Measurements from ENCODE around the gene SNX32. TPM values are rescaled to one million over a fixed set of nuclear protein-coding genes. Genes with fewer than 3 reads are reported as not detected.

Gene SNX32
- total RNA-seq, 4 donors from 2014 or later, result 0.45 TPM; not detected in 3

DNA sequence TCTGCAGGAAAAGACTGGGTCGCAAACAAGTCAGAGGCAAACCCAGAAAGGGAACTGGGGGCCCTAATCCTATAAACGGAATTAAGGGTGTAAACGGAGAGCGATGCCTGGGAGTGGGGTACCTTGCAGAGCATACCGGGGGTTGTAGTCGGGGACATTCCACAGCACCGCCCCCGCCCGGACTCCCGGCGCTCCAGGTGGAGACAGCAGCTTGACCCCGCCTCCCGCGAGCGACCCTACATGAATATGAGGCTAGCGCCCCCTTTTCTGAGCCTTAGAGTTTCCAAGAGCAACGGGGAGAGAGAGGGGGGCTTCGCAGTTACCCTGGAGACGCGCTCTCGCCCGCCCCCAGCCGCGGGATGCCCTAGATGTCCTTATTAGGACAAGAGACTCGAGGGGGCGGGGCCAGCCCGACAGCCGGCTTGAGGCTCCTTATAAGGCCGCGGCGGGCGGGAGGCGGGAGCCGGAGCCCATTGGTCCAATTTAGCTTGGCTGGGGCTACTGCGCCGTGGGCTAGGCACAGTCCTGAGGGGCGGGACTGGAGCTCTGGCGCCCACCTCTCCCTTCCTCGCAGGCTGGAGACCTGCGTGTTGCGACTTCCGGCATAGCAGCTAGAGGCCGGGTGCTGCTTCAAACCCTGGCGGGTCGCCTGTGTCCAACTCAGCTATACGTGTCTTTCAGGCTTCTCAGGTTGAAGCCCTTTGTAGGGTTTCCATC lies 25.5 kb downstream of the SNX32 start:
- H3K36me3 ChIP-seq, result peaks cover 31 to 34% of the 10 kb centered on the region in 2 donors
- TF ChIP-seq, protein P1, sequence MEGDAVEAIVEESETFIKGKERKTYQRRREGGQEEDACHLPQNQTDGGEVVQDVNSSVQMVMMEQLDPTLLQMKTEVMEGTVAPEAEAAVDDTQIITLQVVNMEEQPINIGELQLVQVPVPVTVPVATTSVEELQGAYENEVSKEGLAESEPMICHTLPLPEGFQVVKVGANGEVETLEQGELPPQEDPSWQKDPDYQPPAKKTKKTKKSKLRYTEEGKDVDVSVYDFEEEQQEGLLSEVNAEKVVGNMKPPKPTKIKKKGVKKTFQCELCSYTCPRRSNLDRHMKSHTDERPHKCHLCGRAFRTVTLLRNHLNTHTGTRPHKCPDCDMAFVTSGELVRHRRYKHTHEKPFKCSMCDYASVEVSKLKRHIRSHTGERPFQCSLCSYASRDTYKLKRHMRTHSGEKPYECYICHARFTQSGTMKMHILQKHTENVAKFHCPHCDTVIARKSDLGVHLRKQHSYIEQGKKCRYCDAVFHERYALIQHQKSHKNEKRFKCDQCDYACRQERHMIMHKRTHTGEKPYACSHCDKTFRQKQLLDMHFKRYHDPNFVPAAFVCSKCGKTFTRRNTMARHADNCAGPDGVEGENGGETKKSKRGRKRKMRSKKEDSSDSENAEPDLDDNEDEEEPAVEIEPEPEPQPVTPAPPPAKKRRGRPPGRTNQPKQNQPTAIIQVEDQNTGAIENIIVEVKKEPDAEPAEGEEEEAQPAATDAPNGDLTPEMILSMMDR (IDR thresholded peaks at IDR 0.05), result peak in 1 of 6 experiments; percentile 7
- peak; percentile 63 to 97 for TF ChIP-seq POLR2A (IDR thresholded peaks at IDR 0.05)
- intact Hi-C loops (cut with DNase I), result no loop called here
- peak overlapping the region; percentile 92 to 100 (median 99) for H3K27ac ChIP-seq
- H3K4me1 ChIP-seq, result peaks cover 17 to 38% of the 10 kb centered on the region in 2 donors
- WGBS, 2 donors, result 0 to 1% methylated on average over 10 to 38 of the region's 46 CpGs
- peak overlapping the region in 2 of 3 donors; percentile 77 to 84 for H3K4me3 ChIP-seq (replicated peaks in 1 of 3)
- DNase-seq, result peak; percentile 100
- H3K27me3 ChIP-seq, result no peaks in the 10 kb centered on the region
- no peaks in the 10 kb centered on the region for H3K9me3 ChIP-seq

DNA sequence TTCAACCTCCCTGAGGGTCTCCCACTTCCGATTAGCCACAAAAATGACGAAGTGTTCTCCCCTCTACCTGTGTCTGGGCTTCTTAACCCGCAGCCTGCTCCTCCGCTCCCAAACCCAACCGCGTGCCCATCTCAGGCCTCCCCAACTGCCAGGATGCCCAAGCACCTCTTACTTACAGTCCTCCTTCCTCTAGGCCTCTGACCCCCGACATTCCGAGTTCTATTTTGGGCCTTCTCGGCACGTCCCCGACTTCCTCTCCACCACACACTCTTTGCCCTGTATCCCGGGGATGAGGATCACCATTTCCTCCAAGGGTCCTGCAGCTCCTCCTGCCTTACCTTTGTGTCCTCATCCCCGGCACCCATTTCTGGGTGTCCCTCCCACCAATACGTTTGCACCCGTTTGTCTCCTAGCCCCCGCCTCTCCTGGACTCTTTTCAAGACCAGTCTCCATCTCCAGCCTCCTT lies 26.1 kb downstream of the SNX32 start:
- WGBS, 2 donors, result 4% methylated on average over 16 of the region's 16 CpGs
- Histone ChIP-seq H3K27me3 (no peaks in the 10 kb centered on the region), H3K36me3 (peaks cover 31 to 34% of the 10 kb centered on the region in 2 donors), H3K27ac (peak overlapping the region; percentile 92 to 100 (median 99)), H3K9me3 (no peaks in the 10 kb centered on the region), H3K4me3 (replicated peaks in 1 of 3) (peak overlapping the region in 2 of 3 donors; percentile 77 to 84), H3K4me1 (peaks cover 17 to 38% of the 10 kb centered on the region in 2 donors)
- TF ChIP-seq POLR2A (IDR thresholded peaks at IDR 0.05), result no peak
- intact Hi-C loops (cut with DNase I), result no loop called here
- DNase-seq, result no peak

DNA sequence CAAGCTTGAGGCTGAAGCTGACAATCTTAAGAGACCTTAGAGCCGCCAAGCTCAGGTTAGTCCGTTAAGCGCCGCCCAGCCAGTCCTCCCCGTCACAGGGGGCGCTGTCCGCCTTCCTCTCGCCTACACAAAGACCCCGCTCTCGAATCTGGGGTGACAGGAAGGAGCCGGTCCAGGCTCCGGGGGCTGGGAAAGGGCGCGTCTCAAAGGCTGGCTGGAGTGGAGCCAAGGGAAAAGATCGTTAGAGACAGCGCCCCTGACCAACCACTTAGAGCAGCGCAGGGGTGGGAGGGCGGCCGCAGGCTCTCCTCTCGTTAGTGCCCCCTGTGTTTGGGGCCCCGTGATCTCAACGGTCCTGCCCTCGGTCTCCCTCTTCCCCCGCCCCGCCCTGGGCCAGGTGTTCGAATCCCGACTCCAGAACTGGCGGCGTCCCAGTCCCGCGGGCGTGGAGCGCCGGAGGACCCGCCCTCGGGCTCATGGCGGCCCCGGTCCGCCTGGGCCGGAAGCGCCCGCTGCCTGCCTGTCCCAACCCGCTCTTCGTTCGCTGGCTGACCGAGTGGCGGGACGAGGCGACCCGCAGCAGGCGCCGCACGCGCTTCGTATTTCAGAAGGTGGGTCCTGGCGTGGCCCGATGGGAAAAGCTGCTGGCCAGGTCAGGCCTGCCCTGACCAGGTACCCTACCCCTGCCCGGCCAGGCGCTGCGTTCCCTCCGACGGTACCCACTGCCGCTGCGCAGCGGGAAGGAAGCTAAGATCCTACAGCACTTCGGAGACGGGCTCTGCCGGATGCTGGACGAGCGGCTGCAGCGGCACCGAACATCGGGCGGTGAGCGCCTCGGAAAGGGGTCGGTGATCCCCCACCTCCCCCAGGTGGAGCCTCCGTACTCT lies 26.8 kb downstream of the SNX32 start, which contains the start of gene MUS81:
Gene MUS81, plus strand, starts transcription at position 156 of the 887 bp plus-strand sequence. Its CDS starts 321 bp downstream, at position 477.
- Histone ChIP-seq H3K4me1 (peaks cover 17 to 33% of the 10 kb centered on the region in 2 donors), H3K27me3 (no peaks in the 10 kb centered on the region), H3K4me3 (replicated peaks in 1 of 3) (peak within 1 kb of the TSS; percentile 29 to 84 (median 77)), H3K36me3 (peaks cover 31 to 34% of the 10 kb centered on the region in 2 donors), H3K9me3 (no peaks in the 10 kb centered on the region), H3K27ac (peak within 1 kb of the TSS; percentile 92 to 100 (median 99))
- peak in 1 of 2 donors; percentile 81 for TF ChIP-seq POLR2A (IDR thresholded peaks at IDR 0.05)
- TF ChIP-seq, protein P1 (IDR thresholded peaks at IDR 0.05), result peak; percentile 57 to 93 (median 86)
- 0 to 2% methylated on average over 9 to 25 of the region's 78 CpGs for WGBS, 2 donors
- intact Hi-C loops (cut with DNase I), result no loop called here
- DNase-seq, result peak; percentile 98

DNA sequence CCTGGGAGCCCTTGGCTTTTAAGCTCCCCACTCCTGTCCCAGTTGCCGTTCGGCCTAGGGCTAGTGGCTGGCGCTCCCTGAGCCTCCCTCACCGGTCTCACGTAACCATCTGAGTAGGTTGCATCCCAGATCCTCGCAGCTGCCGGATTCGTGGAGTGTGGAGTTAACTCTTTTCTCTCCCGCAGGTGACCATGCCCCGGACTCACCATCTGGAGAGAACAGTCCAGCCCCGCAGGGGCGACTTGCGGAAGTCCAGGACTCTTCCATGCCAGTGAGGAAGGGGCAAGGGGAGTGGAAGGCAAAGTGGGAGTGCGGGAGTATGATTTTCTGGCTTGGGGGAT lies 27.4 kb downstream of the SNX32 start:
- DNase-seq, result no peak
- Histone ChIP-seq H3K36me3 (peaks cover 29 to 33% of the 10 kb centered on the region in 2 donors), H3K27ac (peak overlapping the region; percentile 92 to 100 (median 99)), H3K4me3 (replicated peaks in 1 of 3) (peak overlapping the region; percentile 29 to 84 (median 77)), H3K4me1 (peaks cover 17 to 27% of the 10 kb centered on the region in 2 donors), H3K9me3 (no peaks in the 10 kb centered on the region), H3K27me3 (no peaks in the 10 kb centered on the region)
- intact Hi-C loops (cut with DNase I), result no loop called here
- no peak for TF ChIP-seq POLR2A (IDR thresholded peaks at IDR 0.05)
- TF ChIP-seq, protein P1 (IDR thresholded peaks at IDR 0.05), result no peak
- 12 to 19% methylated on average over 11 to 14 of the region's 14 CpGs for WGBS, 2 donors

DNA sequence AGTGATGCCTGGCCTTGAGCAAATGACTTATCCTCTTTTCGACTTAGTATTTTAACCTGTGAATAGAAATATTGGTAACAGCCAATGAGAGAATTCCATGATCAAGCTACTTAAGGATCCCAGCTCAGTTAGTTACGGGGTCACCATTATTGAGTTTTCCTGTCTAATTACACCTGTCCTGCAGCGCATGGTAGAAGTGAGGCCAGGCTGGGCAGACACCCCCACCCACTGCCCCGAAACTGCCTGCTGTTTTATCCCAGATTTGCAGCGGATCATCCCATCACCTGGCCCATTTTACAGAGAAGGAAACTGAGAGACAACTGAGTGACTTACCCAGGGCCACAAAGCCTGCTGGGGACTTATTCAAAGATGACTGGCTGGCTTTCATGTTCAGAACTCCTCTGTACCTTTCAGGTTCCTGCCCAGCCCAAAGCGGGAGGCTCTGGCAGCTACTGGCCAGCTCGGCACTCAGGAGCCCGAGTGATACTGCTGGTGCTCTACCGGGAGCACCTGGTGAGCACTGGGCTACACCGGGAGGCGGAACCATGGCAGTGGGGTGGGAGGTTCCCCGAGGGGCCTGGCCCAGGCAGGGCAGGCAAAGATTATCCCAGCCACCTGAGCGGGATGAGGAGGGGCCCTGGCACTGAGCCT lies 27.9 kb downstream of the SNX32 start:
- DNase-seq, result no peak
- Histone ChIP-seq H3K9me3 (no peaks in the 10 kb centered on the region), H3K27ac (no peak overlapping the region), H3K36me3 (peaks cover 34 to 37% of the 10 kb centered on the region in 2 donors), H3K4me3 (replicated peaks in 1 of 3) (peak overlapping the region in 1 of 3 donors; percentile 84), H3K27me3 (no peaks in the 10 kb centered on the region), H3K4me1 (peaks cover 14 to 23% of the 10 kb centered on the region in 2 donors)
- intact Hi-C loops (cut with DNase I), result no loop called here
- WGBS, 2 donors, result 90 to 94% methylated on average over 8 to 9 of the region's 13 CpGs
- no peak for TF ChIP-seq POLR2A (IDR thresholded peaks at IDR 0.05)
- TF ChIP-seq, protein P1 (IDR thresholded peaks at IDR 0.05), result no peak
